Astrocyte of the cerebellum (primary cell): ENCODE measurements around the gene AHNAK2.

Experiments used
- DNase-seq: peaks from one replicate; pipeline ENCODE4 v3.0.0-alpha.2; 2011; ENCODE audit warnings: low read depth
- H3K4me3 ChIP-seq: 2 replicates; pipeline ENCODE4 v1.5.1; 2011; ENCODE audit warnings: mild to moderate bottlenecking, low read depth, low read length, moderate library complexity
- in situ Hi-C: cut with HindIII; loops from 2 replicates; pipeline ENCODE4 v1.10.0; 2017; ENCODE audit warnings: low sequenced_read_pairs
- TF ChIP-seq, protein P1 (sequence below): IDR thresholded peaks from 2 replicates; pipeline ENCODE4 v1.5.1; 2012; ENCODE audit warnings: low read length, low read depth, moderate library complexity, mild to moderate bottlenecking; ENCODE audit errors: missing control alignments

Gene AHNAK2

DNA sequence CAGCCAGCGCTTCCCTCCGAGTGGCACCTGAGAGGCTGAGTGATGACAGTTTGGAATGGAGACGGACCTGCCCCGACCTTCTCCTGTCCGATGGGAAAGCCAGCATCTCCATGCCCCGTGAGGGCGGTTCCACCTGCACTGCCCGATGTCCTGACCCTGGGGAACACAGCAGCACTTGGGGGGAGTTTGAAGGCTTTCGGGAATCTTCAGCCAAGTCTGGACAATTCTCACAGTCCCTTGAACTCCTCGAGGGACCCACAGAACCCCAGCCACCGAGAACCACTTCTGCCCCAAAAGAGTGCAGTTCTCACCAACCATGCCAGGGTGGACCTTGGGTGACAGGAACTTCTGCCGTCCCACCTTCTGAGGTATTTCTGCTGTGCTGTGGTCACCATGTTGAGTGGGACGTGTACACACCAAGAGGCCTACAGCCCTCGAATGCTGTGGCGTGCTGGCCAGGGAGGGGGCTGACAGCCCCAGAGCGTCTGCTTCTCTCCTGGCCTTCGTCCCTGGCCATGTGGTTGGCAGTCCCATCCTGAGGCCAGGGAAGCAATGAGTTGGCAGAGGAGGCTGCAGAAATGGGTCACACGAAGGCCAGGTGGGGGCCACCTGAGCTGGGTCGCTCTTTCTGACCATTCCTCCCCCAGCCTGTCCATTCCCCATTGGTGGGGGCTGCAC, 8.5 kb upstream of the AHNAK2 start:
- peak overlapping the region; percentile 61 for H3K4me3 ChIP-seq
- in situ Hi-C loops, result no loop called here
- DNase-seq, result no peak
- TF ChIP-seq, protein P1, sequence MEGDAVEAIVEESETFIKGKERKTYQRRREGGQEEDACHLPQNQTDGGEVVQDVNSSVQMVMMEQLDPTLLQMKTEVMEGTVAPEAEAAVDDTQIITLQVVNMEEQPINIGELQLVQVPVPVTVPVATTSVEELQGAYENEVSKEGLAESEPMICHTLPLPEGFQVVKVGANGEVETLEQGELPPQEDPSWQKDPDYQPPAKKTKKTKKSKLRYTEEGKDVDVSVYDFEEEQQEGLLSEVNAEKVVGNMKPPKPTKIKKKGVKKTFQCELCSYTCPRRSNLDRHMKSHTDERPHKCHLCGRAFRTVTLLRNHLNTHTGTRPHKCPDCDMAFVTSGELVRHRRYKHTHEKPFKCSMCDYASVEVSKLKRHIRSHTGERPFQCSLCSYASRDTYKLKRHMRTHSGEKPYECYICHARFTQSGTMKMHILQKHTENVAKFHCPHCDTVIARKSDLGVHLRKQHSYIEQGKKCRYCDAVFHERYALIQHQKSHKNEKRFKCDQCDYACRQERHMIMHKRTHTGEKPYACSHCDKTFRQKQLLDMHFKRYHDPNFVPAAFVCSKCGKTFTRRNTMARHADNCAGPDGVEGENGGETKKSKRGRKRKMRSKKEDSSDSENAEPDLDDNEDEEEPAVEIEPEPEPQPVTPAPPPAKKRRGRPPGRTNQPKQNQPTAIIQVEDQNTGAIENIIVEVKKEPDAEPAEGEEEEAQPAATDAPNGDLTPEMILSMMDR, result no peak

DNA sequence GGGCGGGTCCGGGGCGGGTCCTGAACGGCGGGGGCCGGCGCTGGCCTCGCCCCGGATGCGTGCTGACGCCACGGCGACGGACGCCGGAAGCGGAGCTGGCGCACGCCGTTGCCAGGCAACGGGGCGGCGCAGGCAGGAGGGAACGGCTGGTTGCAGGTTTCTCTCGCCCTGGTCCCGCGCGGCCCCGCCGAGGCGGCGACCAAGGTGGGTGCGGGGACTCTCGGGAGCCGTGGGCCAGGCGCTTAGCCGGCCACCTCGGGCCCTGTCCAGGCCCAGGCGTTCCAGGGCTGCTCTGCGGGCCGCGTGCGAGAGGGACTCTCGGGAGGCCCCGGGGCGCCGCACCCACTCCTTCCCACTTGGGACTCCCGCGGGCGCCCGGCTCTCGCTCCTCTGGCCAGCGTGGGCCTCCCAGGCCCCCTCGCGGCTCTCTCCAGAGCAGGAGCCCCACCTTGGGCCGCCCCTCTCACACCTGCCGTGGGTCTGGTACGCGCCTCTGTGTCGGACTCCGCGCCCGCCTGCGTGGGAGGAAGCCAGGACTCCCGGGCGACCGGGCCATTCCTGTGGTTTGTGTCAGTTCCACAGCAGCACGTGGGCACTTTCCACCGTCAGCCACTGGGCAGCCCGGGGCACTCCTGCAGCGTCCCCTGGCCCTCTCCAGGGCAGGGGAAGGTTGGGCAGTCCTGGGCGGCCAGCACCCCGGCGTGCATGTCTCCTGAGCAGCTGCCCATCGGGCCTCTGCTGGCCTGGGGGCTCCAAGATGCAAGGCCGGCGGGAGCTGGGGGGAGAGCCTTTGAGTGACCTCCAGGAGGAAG, 7.7 kb upstream of the AHNAK2 start, which contains the start of gene CLBA1:
Gene CLBA1 (plus strand): TSS at position 114 of the 812 bp plus-strand sequence. CDS start 644 bp downstream, at position 758.
- H3K4me3 ChIP-seq, result peak within 1 kb of the TSS; percentile 61
- peak; percentile 65 for DNase-seq
- TF ChIP-seq, protein P1, result no peak
- in situ Hi-C loops, result no loop called here

- in situ Hi-C loops, result no loop called here
- no peak overlapping the region for H3K4me3 ChIP-seq
- DNase-seq, result no peak
- TF ChIP-seq, protein P1, result no peak
These were observed 6.1 kb upstream of the AHNAK2 start for GRCh38 chr14:104984056-104984894.

DNA sequence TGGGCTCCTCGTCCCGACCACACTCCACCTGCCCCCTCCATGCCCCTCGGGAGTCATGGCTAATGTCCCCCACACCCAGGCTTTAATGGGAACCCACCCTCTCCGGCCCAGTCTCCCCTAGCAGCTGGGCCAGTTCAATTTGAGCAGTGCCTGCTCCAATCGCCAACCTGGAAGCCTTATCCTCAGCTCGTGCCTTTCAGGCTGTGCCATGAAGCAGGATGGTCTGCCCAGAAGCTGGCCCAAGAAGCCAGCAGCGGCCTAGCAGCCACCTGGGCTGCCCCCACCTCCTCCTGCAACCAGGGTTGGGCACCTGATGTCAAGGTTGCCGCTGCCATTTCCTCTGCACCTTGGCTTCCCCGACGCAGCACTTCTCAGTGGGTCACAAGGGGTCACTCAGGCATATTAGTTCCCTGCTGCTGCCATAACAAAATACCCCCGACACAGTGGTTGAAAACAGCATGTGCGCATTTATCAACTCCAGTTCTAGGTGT, 5.1 kb upstream of the AHNAK2 start:
- H3K4me3 ChIP-seq, result no peak overlapping the region
- no peak for DNase-seq
- TF ChIP-seq, protein P1, result no peak
- in situ Hi-C loops, result no loop called here

DNA sequence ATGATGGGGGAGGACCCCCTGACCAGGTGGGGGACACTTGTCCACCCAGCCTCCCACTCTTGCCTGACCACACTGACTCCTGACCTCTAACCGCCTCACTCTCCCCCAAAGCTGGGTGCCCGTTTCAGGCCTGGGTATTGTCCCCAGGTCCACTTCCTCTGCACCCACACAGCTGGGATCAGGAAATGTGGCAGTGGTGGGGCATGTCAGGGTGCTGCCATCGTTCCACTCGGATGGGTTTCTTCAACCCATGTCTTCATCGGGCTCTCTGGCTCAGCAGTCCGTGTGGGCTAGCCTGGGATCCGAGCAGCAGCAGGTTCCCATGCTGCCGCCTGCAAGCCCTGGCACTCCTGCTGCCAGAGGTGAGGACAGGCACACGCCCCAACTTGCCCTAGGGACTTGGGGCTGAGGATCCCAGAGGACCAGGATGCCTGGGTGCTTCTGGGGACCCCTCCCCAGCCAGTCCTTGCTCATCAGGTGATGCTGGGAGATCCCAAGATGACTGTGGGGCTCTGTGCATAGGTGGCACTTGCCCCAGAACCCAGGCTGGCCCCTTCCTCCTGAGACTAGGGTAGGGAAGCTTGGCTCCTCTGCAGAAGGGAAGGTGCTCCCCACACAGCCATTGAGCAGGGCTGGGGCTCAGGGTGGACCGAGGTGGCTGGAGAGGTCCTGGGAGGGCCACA, 4.5 kb upstream of the AHNAK2 start:
- no peak for DNase-seq
- no peak overlapping the region for H3K4me3 ChIP-seq
- in situ Hi-C loops, result no loop called here
- TF ChIP-seq, protein P1, result no peak
